Fibroblast of mammary gland (primary cell): Measurements from ENCODE around the gene TYRO3.
A peak's percentile ranks its signal among the peaks of the same experiment; 100 is the strongest.

Experiments used
- DNase-seq: peaks from one replicate; pipeline ENCODE4 v3.0.0-alpha.2; 2010; ENCODE audit warnings: low read depth
- H3K4me3 ChIP-seq: 2 replicates; pipeline ENCODE4 v1.5.1; 2011; ENCODE audit warnings: low read depth, mild to moderate bottlenecking, low read length, moderate library complexity; ENCODE audit not compliant: control insufficient read depth
- CTCF ChIP-seq: conservative IDR thresholded peaks from 2 replicates; pipeline ENCODE4 v1.5.1; 2011; ENCODE audit warnings: low read depth, low read length, inconsistent platforms; ENCODE audit not compliant: control insufficient read depth, insufficient read depth

The TYRO3 gene

GRCh38 chr15:41558400-41559238, at the start of gene TYRO3:
Gene TYRO3, plus strand, starts transcription at chr15:41559212. Its CDS starts 46 bp downstream, at chr15:41559258.
- DNase-seq = no peak

GRCh38 chr15:41510728-41511127, 48.3 kb upstream of the TYRO3 start:
- H3K4me3 ChIP-seq = no peak overlapping the region
- DNase-seq = no peak
- TF ChIP-seq CTCF = no peak

More at GRCh38 chr15:41558400-41559238, at the start of gene TYRO3:
- peak within 1 kb of the TSS; percentile 61 for H3K4me3 ChIP-seq
- TF ChIP-seq CTCF = no peak

GRCh38 chr15:41511331-41511898, 47.6 kb upstream of the TYRO3 start:
- H3K4me3 ChIP-seq = no peak overlapping the region
- DNase-seq = no peak
- TF ChIP-seq CTCF = no peak

GRCh38 chr15:41511899-41512369, 47.1 kb upstream of the TYRO3 start:
- H3K4me3 ChIP-seq = no peak overlapping the region
- DNase-seq = no peak
- TF ChIP-seq CTCF = no peak

- no peak overlapping the region for H3K4me3 ChIP-seq
- no peak for DNase-seq
- no peak for TF ChIP-seq CTCF
Measured at GRCh38 chr15:41512512-41512939, 46.5 kb upstream of the TYRO3 start.

GRCh38 chr15:41512940-41513505, 46.0 kb upstream of the TYRO3 start:
- peak overlapping the region; percentile 12 for H3K4me3 ChIP-seq
- no peak for DNase-seq
- no peak for TF ChIP-seq CTCF
